ENCODE measurements around the gene PDGFC. TPM values are rescaled to one million over a fixed set of nuclear protein-coding genes. Genes with fewer than 3 reads are reported as not detected.

The PDGFC gene
- total RNA-seq, 1 experiment from 2014 or later, result 14.5 TPM

DNA sequence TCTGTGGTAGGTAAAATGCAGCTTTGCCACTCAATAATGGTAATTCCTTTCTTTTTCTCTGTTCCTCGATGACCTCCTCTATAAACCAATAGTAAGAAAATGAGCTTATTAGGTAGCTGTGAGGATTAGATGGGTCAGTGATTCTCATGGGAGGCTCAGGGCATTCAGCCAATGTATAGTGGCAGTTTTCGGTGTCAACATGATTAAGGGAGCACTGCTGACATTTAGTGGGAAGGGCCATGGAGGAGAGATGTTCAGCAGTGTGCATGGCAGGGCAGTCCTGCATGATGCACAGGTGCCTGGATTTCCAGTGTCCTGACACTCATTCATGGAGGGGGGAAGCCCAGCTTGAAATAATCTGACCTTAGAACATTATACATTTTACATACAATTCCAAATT, 232.8 kb downstream of the PDGFC start:
- CTCF ChIA-PET, result no interaction called here
- no peaks in the 10 kb centered on the region for H3K36me3 ChIP-seq (ENCODE audit: control insufficient read depth, insufficient read depth, low read length)

GRCh38 chr4:156734965-156735895, 236.4 kb downstream of the PDGFC start:
- Histone ChIP-seq H3K36me3 (ENCODE audit: control insufficient read depth, insufficient read depth, low read length) (no peaks in the 10 kb centered on the region), H3K27me3 (ENCODE audit: control insufficient read depth, insufficient read depth, low read length) (no peaks in the 10 kb centered on the region), H3K4me1 (ENCODE audit: control insufficient read depth, insufficient read depth, low read length) (no peaks in the 10 kb centered on the region), H3K4me3 (ENCODE audit: low read depth in 2 of 2, low read length in 2 of 2) (no peak overlapping the region), H3K27ac (ENCODE audit: low read length) (no peak overlapping the region), H3K9me3 (ENCODE audit: control insufficient read depth, insufficient read depth, low read depth, low read length) (peaks cover 11% of the 10 kb centered on the region; the same call in 1 of the 2 replicates)
- CTCF ChIA-PET, result no interaction called here
- POLR2A ChIA-PET, result no interaction called here
- intact Hi-C loops (cut with micrococcal nuclease; ENCODE audit: unreplicated experiment), result no loop called here
- ATAC-seq, result no peak
- BruUV-seq (replicated peaks), result no TSS peak
- no peak for DNase-seq (ENCODE audit: low read depth, low spot score)
- TF ChIP-seq POLR2AphosphoS5 (IDR thresholded peaks at IDR 0.05; ENCODE audit: low read depth, low read length) (no peak), SIN3A (IDR thresholded peaks at IDR 0.05; ENCODE audit: borderline replicate concordance, insufficient read depth, low read depth, low read length) (no peak), CTCF (IDR thresholded peaks at IDR 0.05) (no peak), REST (IDR thresholded peaks at IDR 0.05; ENCODE audit: insufficient read depth in 1 of 2, low read depth in 2 of 2, low read length in 1 of 2) (no peak), TCF7L2 (IDR thresholded peaks at IDR 0.05; ENCODE audit: low read depth, low read length) (no peak)
- in situ Hi-C loops (cut with HindIII; ENCODE audit: low pct_unique_long_range_greater_than_20kb, low sequenced_read_pairs), result no loop called here

More for the DNA sequence above, 232.8 kb downstream of the PDGFC start:
- no TSS peak for BruUV-seq (replicated peaks)
- Histone ChIP-seq H3K27ac (ENCODE audit: low read length) (no peak overlapping the region), H3K4me3 (ENCODE audit: low read depth in 2 of 2, low read length in 2 of 2) (no peak overlapping the region), H3K27me3 (ENCODE audit: control insufficient read depth, insufficient read depth, low read length) (no peaks in the 10 kb centered on the region), H3K4me1 (ENCODE audit: control insufficient read depth, insufficient read depth, low read length) (no peaks in the 10 kb centered on the region), H3K9me3 (ENCODE audit: control insufficient read depth, insufficient read depth, low read depth, low read length) (no peaks in the 10 kb centered on the region)
- ATAC-seq (no peak), DNase-seq (ENCODE audit: low read depth, low spot score) (no peak)
- POLR2A ChIA-PET, result no interaction called here
- TF ChIP-seq TCF7L2 (IDR thresholded peaks at IDR 0.05; ENCODE audit: low read depth, low read length) (no peak), CTCF (IDR thresholded peaks at IDR 0.05) (no peak)
- intact Hi-C loops (cut with micrococcal nuclease; ENCODE audit: unreplicated experiment), result no loop called here
- in situ Hi-C loops (cut with HindIII; ENCODE audit: low pct_unique_long_range_greater_than_20kb, low sequenced_read_pairs), result no loop called here

Data from Panc1 (cell line).